ENCODE data around the gene SHC2.
"Not testable (repeated sequence)": the region's sequence is repeated elsewhere in the genome, so short reads cannot be mapped to it uniquely, and the experiment has no call there.

SHC2 gene

GRCh38 chr19:422213-422916 lies 38.5 kb downstream of the SHC2 start:
- no peak for DNase-seq

- no peak for DNase-seq
These were observed 40.9 kb downstream of the SHC2 start for GRCh38 chr19:419721-420515.

GRCh38 chr19:418761-419671 lies 41.8 kb downstream of the SHC2 start:
- no peak for DNase-seq

GRCh38 chr19:416416-416815 lies 44.4 kb downstream of the SHC2 start:
- DNase-seq, result no peak

GRCh38 chr19:415292-415691 lies 45.5 kb downstream of the SHC2 start:
- DNase-seq, result no peak

GRCh38 chr19:413756-414420 lies 46.9 kb downstream of the SHC2 start:
- no peak for DNase-seq

- DNase-seq, result no peak
These were observed 48.2 kb downstream of the SHC2 start for GRCh38 chr19:412356-413355.

GRCh38 chr19:411723-412355 lies 49.0 kb downstream of the SHC2 start:
- no peak for DNase-seq

- DNase-seq, result not testable (repeated sequence)
These were observed 49.6 kb downstream of the SHC2 start for GRCh38 chr19:411121-411722.

GRCh38 chr19:410243-410781 lies 50.5 kb downstream of the SHC2 start:
- DNase-seq, result no peak

GRCh38 chr19:409516-410242 lies 51.2 kb downstream of the SHC2 start:
- DNase-seq, result no peak

- no peak for DNase-seq
These were observed 51.8 kb downstream of the SHC2 start, which contains the start of gene C2CD4C for GRCh38 chr19:408902-409515. C2CD4C (minus strand) TSS chr19:409147; CDS start chr19:408361, 786 bp downstream.

GRCh38 chr19:408441-408901 lies 52.4 kb downstream of the SHC2 start:
- DNase-seq, result no peak

- no peak for DNase-seq
These were observed 53.1 kb downstream of the SHC2 start for GRCh38 chr19:407511-408440.

- DNase-seq, result no peak
These were observed 53.8 kb downstream of the SHC2 start for GRCh38 chr19:406971-407510.

GRCh38 chr19:406135-406781 lies 54.6 kb downstream of the SHC2 start:
- DNase-seq, result no peak

Data from NK-92 treated with Interleukin-12 subunit alpha and Interleukin-12 subunit beta, amount 100 ng/mL, for 24 hours (cell line).